K562 (cell line): Measurements from ENCODE around the gene PRR29. TPM values are rescaled to one million over a fixed set of nuclear protein-coding genes. Genes with fewer than 3 reads are reported as not detected.

Experiments
- CTCF ChIP-seq, 3 experiments: IDR thresholded peaks in 2 of 3; conservative IDR thresholded peaks in 1 of 3; 2 replicates each; pipeline ENCODE4 v1.5.1; 2011 to 2012; ENCODE audit warnings: low read length in 3 of 3, mild to moderate bottlenecking in 3 of 3, control low read depth in 2 of 3, improper control_type of control experiment in 1 of 3, inconsistent platforms in 1 of 3, low read depth in 1 of 3, mixed read lengths in 1 of 3, moderate library complexity in 1 of 3; ENCODE audit not compliant: insufficient read depth in 2 of 3
- ETS2 ChIP-seq: IDR thresholded peaks from 2 replicates; pipeline ENCODE4 v1.6.1; 2016; ENCODE audit warnings: borderline replicate concordance, missing genetic modification characterization, mild to moderate bottlenecking, moderate library complexity, missing compliant biosample characterization; ENCODE audit not compliant: poor library complexity, severe bottlenecking
- GTF3C2 ChIP-seq: IDR thresholded peaks from 3 replicates; pipeline ENCODE4 v1.6.1; 2011; ENCODE audit warnings: borderline replicate concordance, mild to moderate bottlenecking, moderate library complexity; ENCODE audit not compliant: insufficient read length; ENCODE audit errors: extremely low read depth
- KDM1A ChIP-seq, 2 experiments: fragments of 450-650 bp; IDR thresholded peaks; 2 replicates each; pipeline ENCODE4 v1.6.1; 2016; ENCODE audit warnings: mild to moderate bottlenecking in 2 of 2
- MGA ChIP-seq: fragments of 450-650 bp; IDR thresholded peaks from 2 replicates; pipeline ENCODE4 v1.6.1; 2016; ENCODE audit warnings: mild to moderate bottlenecking, moderate library complexity
- NCOR1 ChIP-seq: fragments of 450-650 bp; IDR thresholded peaks from 2 replicates; pipeline ENCODE4 v1.6.1; 2016; ENCODE audit warnings: mild to moderate bottlenecking, moderate library complexity
- SMC3 ChIP-seq: conservative IDR thresholded peaks from 2 replicates; pipeline ENCODE4 v1.6.1; 2011; ENCODE audit warnings: low read depth, low read length, improper control_type of control experiment; ENCODE audit not compliant: insufficient read depth
- SP2 ChIP-seq: IDR thresholded peaks from 2 replicates; pipeline ENCODE4 v1.6.1; 2011; ENCODE audit warnings: mild to moderate bottlenecking, low read depth, low read length, moderate library complexity; ENCODE audit not compliant: poor library complexity, severe bottlenecking; ENCODE audit errors: extremely low read depth
- SRSF7 ChIP-seq: fragments of 200-400 bp; formaldehyde crosslinking; optimal IDR thresholded peaks from 2 replicates; pipeline ENCODE3; 2017; ENCODE audit warnings: mild to moderate bottlenecking, low read depth, low read length
- polyA plus RNA-seq, 8 experiments: library from polyadenylated mRNA; depleted of rRNA in 4 of 8; stranded (reverse) in 5 of 8; unstranded in 3 of 8; fragments of >200 nt; fragmentation: Nextera tagmentation in 2 of 8; fragmentation: Illumina TruSeq in 1 of 8; extraction: Ambion mirVana in 2 of 8; extraction: Trizol in 1 of 8; gene quantifications; 2 replicates each; pipeline versions ENCODE4 v1.2.1 to v1.2.3, GENCODE V29; 2011 to 2014; ENCODE audit warnings: inconsistent platforms in 1 of 8, missing spikeins in 1 of 8
- total RNA-seq, 7 experiments: library from RNA; depleted of rRNA in 6 of 7; stranded (reverse); fragments of >200 nt in 6 of 7; fragmentation: Illumina TruSeq in 2 of 7; extraction: Trizol in 2 of 7; gene quantifications; 2 replicates each; pipeline versions ENCODE4 v1.2.1 to v1.2.3, GENCODE V29; 2011 to 2021; ENCODE audit warnings: low replicate concordance in 1 of 7

Gene PRR29
- total and polyA plus RNA-seq, 9 of the 15 experiments (the other 6 are each of a cell fraction or from before 2014, with no cell fraction given): 0.08 to 0.58 (median 0.15) TPM; not detected in 5

- no peak for TF ChIP-seq MGA
- TF ChIP-seq NCOR1: no peak
- no peak for TF ChIP-seq SMC3
- TF ChIP-seq CTCF (IDR thresholded peaks at IDR 0.05 in 2 of 3, conservative IDR thresholded peaks at IDR 0.05 in 1 of 3; ENCODE audit: insufficient read depth in 2 of 3, low read depth in 1 of 3, low read length in 3 of 3): peak in 2 of 3 experiments; percentile 40 to 54; a peak in 4 of 6 replicates
- TF ChIP-seq ETS2 (tag): no peak
- TF ChIP-seq SP2: no peak
- TF ChIP-seq SRSF7: no peak
- TF ChIP-seq KDM1A (IDR thresholded peaks at IDR 0.05): no peak
- TF ChIP-seq GTF3C2: no peak
Measured at GRCh38 chr17:63985387-63986140, 12.6 kb upstream of the PRR29 start (continued).
